Prostate gland (tissue), 2 donors: ENCODE measurements around the gene TRAPPC12. TPM values are rescaled to one million over a fixed set of nuclear protein-coding genes. Genes with fewer than 3 reads are reported as not detected.
"Not testable (repeated sequence)": the region's sequence is repeated elsewhere in the genome, so short reads cannot be mapped to it uniquely, and the experiment has no call there.

Source experiments
- DNase-seq: peaks from one replicate; pipeline ENCODE4 v3.0.0-alpha.2; 2019; ENCODE audit warnings: low spot score
- H3K27ac ChIP-seq, 2 donors: fragments of 200-600 bp; sonication (generic); 2 replicates each; pipeline ENCODE4 v1.5.1; 2017 to 2019
- H3K27me3 ChIP-seq: fragments of 200-600 bp; sonication (generic); replicated peaks from 2 replicates; pipeline ENCODE4 v1.5.1; 2019; ENCODE audit not compliant: insufficient read depth
- H3K36me3 ChIP-seq, 2 donors: fragments of 200-600 bp; sonication (generic); 1 replicate in 1 of 2; 2 replicates in 1 of 2; pipeline versions ENCODE4 v1.5.1 to v1.8.1; 2017 to 2019
- H3K4me1 ChIP-seq: fragments of 200-600 bp; sonication (generic); replicated peaks from 2 replicates; pipeline ENCODE4 v1.5.1; 2019
- H3K4me3 ChIP-seq, 2 donors: fragments of 200-600 bp; sonication (generic); 2 replicates each; pipeline ENCODE4 v1.5.1; 2017 to 2019
- H3K9me3 ChIP-seq: fragments of 200-600 bp; sonication (generic); 2 replicates; pipeline ENCODE4 v1.5.1; 2017
- CTCF ChIP-seq, 4 experiments: fragments of 200-600 bp in 2 of 4; fragments of 450-650 bp in 2 of 4; sonication (generic) in 2 of 4; IDR thresholded peaks; 1 replicate in 3 of 4; 2 replicates in 1 of 4; pipeline ENCODE4 v1.5.1; 2016 to 2019; ENCODE audit warnings: antibody characterized with exemption in 4 of 4, mild to moderate bottlenecking in 2 of 4, moderate library complexity in 2 of 4
- POLR2A ChIP-seq: fragments of 450-650 bp; IDR thresholded peaks from one replicate; pipeline ENCODE4 v1.6.1; 2016; ENCODE audit warnings: antibody characterized with exemption, mild to moderate bottlenecking
- POLR2AphosphoS5 ChIP-seq: sonication (generic); formaldehyde crosslinking; IDR thresholded peaks from one replicate; pipeline ENCODE4 v1.6.1; 2017; ENCODE audit warnings: antibody characterized with exemption
- WGBS: methylation state at CpG from one replicate; pipeline ENCODE4 v1.1.5; 2018; 5-methylcytosine and 5-hydroxymethylcytosine counted together
- intact Hi-C: fragments of 100-400 bp; cut with DNase I; formaldehyde crosslinking; loops from one replicate; pipeline ENCODE4 v1.14.2; 2022
- total RNA-seq, 2 donors: library from RNA; depleted of rRNA; stranded (reverse); fragments of >200 nt; gene quantifications; one replicate each; pipeline ENCODE4 v1.1.0, GENCODE V29; 2016

TRAPPC12 gene
- total RNA-seq, 2 donors from 2014 or later: 114 to 128 TPM

DNA sequence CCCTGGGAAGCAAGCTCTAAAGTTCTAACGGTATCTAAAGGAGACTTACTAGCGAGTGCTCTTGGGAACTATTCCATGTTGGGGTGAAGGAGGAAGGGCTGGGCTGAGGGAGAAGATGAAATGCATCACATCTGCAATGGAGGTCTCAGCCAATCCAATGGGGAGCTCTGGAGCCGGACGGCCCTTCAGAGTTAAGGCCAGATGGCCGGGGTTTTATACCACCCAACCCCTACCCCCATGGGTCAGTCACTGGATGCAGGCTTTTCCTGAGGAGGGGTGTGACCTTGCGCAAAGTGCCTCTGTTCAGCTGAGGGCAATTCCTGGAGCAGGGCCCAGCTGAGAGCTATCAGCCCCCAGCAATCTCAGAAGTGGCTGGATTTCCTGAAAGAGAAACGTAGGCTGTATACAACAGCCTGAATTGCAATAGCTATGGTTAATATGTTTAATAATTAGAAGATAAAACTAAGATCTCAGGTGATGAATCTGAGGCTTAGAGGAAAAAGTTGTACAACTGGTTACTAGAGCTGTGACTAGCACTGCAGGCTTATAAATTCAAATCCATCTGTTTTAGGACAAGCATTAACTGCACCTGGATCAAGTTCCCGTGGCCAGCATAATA lies 23.4 kb upstream of the TRAPPC12 start:
- Histone ChIP-seq H3K9me3 (no peaks in the 10 kb centered on the region), H3K36me3 (no peaks in the 10 kb centered on the region), H3K4me3 (no peak overlapping the region), H3K4me1 (no peaks in the 10 kb centered on the region), H3K27me3 (no peaks in the 10 kb centered on the region), H3K27ac (no peak overlapping the region)
- TF ChIP-seq POLR2A (no peak), CTCF (IDR thresholded peaks at IDR 0.05) (no peak), POLR2AphosphoS5 (no peak)
- intact Hi-C loops: no loop called here
- 78% methylated on average over 8 of the region's 8 CpGs for WGBS
- no peak for DNase-seq

DNA sequence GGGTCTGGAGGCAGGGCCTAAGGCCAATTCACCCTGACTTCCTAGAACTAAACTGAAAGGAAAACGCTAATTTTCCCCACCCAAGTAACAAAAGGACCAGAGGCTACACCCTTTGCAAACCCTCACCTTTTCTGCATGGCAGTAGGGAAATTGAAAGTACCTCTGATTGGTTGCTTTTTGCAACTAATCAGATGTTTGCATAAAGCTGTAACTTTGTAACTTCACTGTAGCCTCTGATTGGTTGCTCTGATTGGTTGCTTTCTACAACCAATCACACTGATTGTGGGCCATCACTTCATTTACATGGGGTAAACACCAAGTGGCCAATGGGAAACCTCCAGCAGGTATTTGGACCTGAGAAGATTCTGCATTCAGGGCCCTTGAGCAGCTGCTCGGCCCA lies 22.7 kb upstream of the TRAPPC12 start:
- no peaks in the 10 kb centered on the region for H3K9me3 ChIP-seq
- H3K4me3 ChIP-seq: no peak overlapping the region
- no peak for TF ChIP-seq POLR2A
- no peak for TF ChIP-seq POLR2AphosphoS5
- TF ChIP-seq CTCF (IDR thresholded peaks at IDR 0.05): no peak
- H3K4me1 ChIP-seq: no peaks in the 10 kb centered on the region
- H3K27ac ChIP-seq: no peak overlapping the region
- H3K36me3 ChIP-seq: no peaks in the 10 kb centered on the region
- no peak for DNase-seq
- intact Hi-C loops: no loop called here
- H3K27me3 ChIP-seq: no peaks in the 10 kb centered on the region
- 76% methylated on average over 2 of the region's 2 CpGs for WGBS

DNA sequence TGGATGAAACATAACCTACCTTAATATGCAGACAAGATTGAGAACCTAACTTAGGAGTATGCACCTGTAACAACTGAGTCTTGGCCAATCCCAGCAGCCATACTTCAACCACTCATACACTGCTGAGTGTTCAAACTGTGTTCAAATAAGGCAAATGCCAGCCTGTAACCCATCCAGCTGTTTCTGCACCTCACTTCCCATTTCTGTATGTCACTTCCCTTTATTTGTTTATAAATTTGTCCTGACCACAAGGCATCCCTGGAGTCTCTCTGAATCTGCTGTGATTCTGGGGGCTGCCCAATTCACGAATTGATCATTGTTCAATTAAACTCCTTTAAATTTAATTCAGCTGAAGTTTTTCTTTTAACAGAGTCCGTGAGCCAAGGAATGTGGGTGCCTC lies 22.0 kb upstream of the TRAPPC12 start:
- H3K9me3 ChIP-seq, H3K27me3 ChIP-seq, intact Hi-C loops, H3K4me3 ChIP-seq, H3K36me3 ChIP-seq, H3K4me1 ChIP-seq, H3K27ac ChIP-seq, DNase-seq: not testable (repeated sequence)
- 90% methylated on average over 2 of the region's 2 CpGs for WGBS

- H3K27me3 ChIP-seq: no peaks in the 10 kb centered on the region
- intact Hi-C loops: no loop called here
Measured at GRCh38 chr2:3357926-3358325, 21.6 kb upstream of the TRAPPC12 start.

GRCh38 chr2:3361518-3362389 lies 17.7 kb upstream of the TRAPPC12 start:
- no peaks in the 10 kb centered on the region for H3K4me1 ChIP-seq
- no peaks in the 10 kb centered on the region for H3K9me3 ChIP-seq
- 88% methylated on average over 17 of the region's 17 CpGs for WGBS
- no peak overlapping the region for H3K27ac ChIP-seq
- no peaks in the 10 kb centered on the region for H3K27me3 ChIP-seq
- intact Hi-C loops: no loop called here
- H3K4me3 ChIP-seq: no peak overlapping the region
- no peaks in the 10 kb centered on the region for H3K36me3 ChIP-seq
- no peak for DNase-seq
- TF ChIP-seq POLR2A (no peak), CTCF (IDR thresholded peaks at IDR 0.05) (no peak), POLR2AphosphoS5 (no peak)

More at GRCh38 chr2:3357926-3358325, 21.6 kb upstream of the TRAPPC12 start:
- WGBS: 94% methylated on average over 8 of the region's 8 CpGs
- no peak overlapping the region for H3K27ac ChIP-seq
- H3K4me3 ChIP-seq: no peak overlapping the region
- TF ChIP-seq POLR2AphosphoS5: no peak
- no peak for TF ChIP-seq POLR2A
- TF ChIP-seq CTCF (IDR thresholded peaks at IDR 0.05): no peak
- H3K4me1 ChIP-seq: no peaks in the 10 kb centered on the region
- no peak for DNase-seq
- no peaks in the 10 kb centered on the region for H3K36me3 ChIP-seq
- H3K9me3 ChIP-seq: no peaks in the 10 kb centered on the region
